ENCODE measurements around the gene RAET1L.
"Not testable (repeated sequence)": the region's sequence is repeated elsewhere in the genome, so short reads cannot be mapped to it uniquely, and the experiment has no call there.

The RAET1L gene, protein sequence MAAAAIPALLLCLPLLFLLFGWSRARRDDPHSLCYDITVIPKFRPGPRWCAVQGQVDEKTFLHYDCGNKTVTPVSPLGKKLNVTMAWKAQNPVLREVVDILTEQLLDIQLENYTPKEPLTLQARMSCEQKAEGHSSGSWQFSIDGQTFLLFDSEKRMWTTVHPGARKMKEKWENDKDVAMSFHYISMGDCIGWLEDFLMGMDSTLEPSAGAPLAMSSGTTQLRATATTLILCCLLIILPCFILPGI

GRCh38 chr6:150025201-150025917, at the start of gene RAET1L:
RAET1L (minus strand) TSS chr6:150025532; CDS start chr6:150025471, 61 bp downstream.
- peak within 1 kb of the TSS; percentile 9 to 53 (median 42) for H3K4me3 ChIP-seq (ENCODE audit: low read depth in 1 of 5, low read length in 5 of 5)
- H3K9ac ChIP-seq (ENCODE audit: low read length in 5 of 5) = peak within 1 kb of the TSS in 2 of 5 donors; percentile 10 to 11
- no peaks in the 10 kb centered on the region for H3K9me3 ChIP-seq (ENCODE audit: control insufficient read depth in 5 of 5, low read length in 5 of 5)
- H3K27ac ChIP-seq (ENCODE audit: low read depth, low read length) = no peak within 1 kb of the TSS
- H3K4me1 ChIP-seq (ENCODE audit: control insufficient read depth in 5 of 5, insufficient read depth in 5 of 5, low read length in 5 of 5) = peaks cover 0 to 16% (median 12%) of the 10 kb centered on the region in 5 donors
- H3K27me3 ChIP-seq (ENCODE audit: control insufficient read depth in 5 of 5, insufficient read depth in 4 of 5, low read length in 5 of 5) = peaks cover 11 to 41% (median 35%) of the 10 kb centered on the region in 5 donors
- H3K36me3 ChIP-seq (ENCODE audit: control insufficient read depth in 5 of 5, insufficient read depth in 5 of 5, low read length in 5 of 5) = no peaks in the 10 kb centered on the region

GRCh38 chr6:150075034-150075421, 49.7 kb upstream of the RAET1L start:
- H3K27me3 ChIP-seq (ENCODE audit: control insufficient read depth in 5 of 5, insufficient read depth in 4 of 5, low read length in 5 of 5) = peaks cover 0 to 7% (median 5%) of the 10 kb centered on the region in 5 donors
- H3K4me3 ChIP-seq (ENCODE audit: low read depth in 1 of 5, low read length in 5 of 5) = no peak overlapping the region
- no peak overlapping the region for H3K9ac ChIP-seq (ENCODE audit: low read length in 5 of 5)

GRCh38 chr6:150074396-150075033, 49.2 kb upstream of the RAET1L start:
- H3K9me3 ChIP-seq (ENCODE audit: control insufficient read depth in 5 of 5, low read length in 5 of 5); H3K9ac ChIP-seq (ENCODE audit: low read length in 5 of 5); H3K27ac ChIP-seq (ENCODE audit: low read depth, low read length); H3K36me3 ChIP-seq (ENCODE audit: control insufficient read depth in 5 of 5, insufficient read depth in 5 of 5, low read length in 5 of 5); H3K4me1 ChIP-seq (ENCODE audit: control insufficient read depth in 5 of 5, insufficient read depth in 5 of 5, low read length in 5 of 5); H3K4me3 ChIP-seq (ENCODE audit: low read depth in 1 of 5, low read length in 5 of 5); H3K27me3 ChIP-seq (ENCODE audit: control insufficient read depth in 5 of 5, insufficient read depth in 4 of 5, low read length in 5 of 5): not testable (repeated sequence)

More at GRCh38 chr6:150075034-150075421, 49.7 kb upstream of the RAET1L start:
- Histone ChIP-seq H3K9me3 (ENCODE audit: control insufficient read depth in 5 of 5, low read length in 5 of 5) (no peaks in the 10 kb centered on the region), H3K4me1 (ENCODE audit: control insufficient read depth in 5 of 5, insufficient read depth in 5 of 5, low read length in 5 of 5) (peaks cover 0 to 6% (median 5%) of the 10 kb centered on the region in 5 donors), H3K36me3 (ENCODE audit: control insufficient read depth in 5 of 5, insufficient read depth in 5 of 5, low read length in 5 of 5) (no peaks in the 10 kb centered on the region), H3K27ac (ENCODE audit: low read depth, low read length) (no peak overlapping the region)

GRCh38 chr6:150072201-150072600, 46.9 kb upstream of the RAET1L start:
- no peak overlapping the region for H3K4me3 ChIP-seq (ENCODE audit: low read depth in 1 of 5, low read length in 5 of 5)
- no peak overlapping the region for H3K9ac ChIP-seq (ENCODE audit: low read length in 5 of 5)
- no peaks in the 10 kb centered on the region for H3K9me3 ChIP-seq (ENCODE audit: control insufficient read depth in 5 of 5, low read length in 5 of 5)
- no peaks in the 10 kb centered on the region for H3K36me3 ChIP-seq (ENCODE audit: control insufficient read depth in 5 of 5, insufficient read depth in 5 of 5, low read length in 5 of 5)
- H3K27ac ChIP-seq (ENCODE audit: low read depth, low read length) = no peak overlapping the region
- peaks cover 0 to 6% (median 0%) of the 10 kb centered on the region in 5 donors for H3K27me3 ChIP-seq (ENCODE audit: control insufficient read depth in 5 of 5, insufficient read depth in 4 of 5, low read length in 5 of 5)
- peaks cover 1 to 22% (median 18%) of the 10 kb centered on the region in 5 donors for H3K4me1 ChIP-seq (ENCODE audit: control insufficient read depth in 5 of 5, insufficient read depth in 5 of 5, low read length in 5 of 5)

- Histone ChIP-seq H3K27me3 (ENCODE audit: control insufficient read depth in 5 of 5, insufficient read depth in 4 of 5, low read length in 5 of 5) (peaks cover 0 to 6% (median 0%) of the 10 kb centered on the region in 5 donors), H3K4me1 (ENCODE audit: control insufficient read depth in 5 of 5, insufficient read depth in 5 of 5, low read length in 5 of 5) (peaks cover 1 to 22% (median 18%) of the 10 kb centered on the region in 5 donors), H3K27ac (ENCODE audit: low read depth, low read length) (no peak overlapping the region), H3K9ac (ENCODE audit: low read length in 5 of 5) (no peak overlapping the region), H3K9me3 (ENCODE audit: control insufficient read depth in 5 of 5, low read length in 5 of 5) (no peaks in the 10 kb centered on the region), H3K4me3 (ENCODE audit: low read depth in 1 of 5, low read length in 5 of 5) (no peak overlapping the region), H3K36me3 (ENCODE audit: control insufficient read depth in 5 of 5, insufficient read depth in 5 of 5, low read length in 5 of 5) (no peaks in the 10 kb centered on the region)
Measured at GRCh38 chr6:150070236-150070818, 45.0 kb upstream of the RAET1L start.

DNA sequence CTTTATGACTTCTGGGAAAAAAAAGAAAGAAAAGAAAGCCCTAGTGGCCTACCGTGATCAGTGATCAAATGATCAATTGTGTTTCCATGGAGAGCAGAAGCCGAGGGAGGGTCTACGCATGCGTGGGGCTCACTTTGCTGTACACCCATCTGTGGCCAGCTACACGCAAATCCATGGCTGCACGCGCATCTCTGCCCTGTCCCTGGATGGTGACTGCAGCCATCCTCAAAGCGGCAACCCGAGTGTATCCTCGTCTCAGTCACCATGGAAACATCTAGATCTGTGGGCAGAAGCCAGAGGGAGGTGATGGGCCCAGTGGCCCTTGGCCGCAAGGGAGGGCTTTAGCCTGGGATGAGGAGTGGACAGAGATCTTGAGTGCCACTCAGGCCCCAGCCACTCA, 44.4 kb upstream of the RAET1L start:
- H3K9ac ChIP-seq (ENCODE audit: low read length in 5 of 5) = no peak overlapping the region
- no peaks in the 10 kb centered on the region for H3K9me3 ChIP-seq (ENCODE audit: control insufficient read depth in 5 of 5, low read length in 5 of 5)
- peak overlapping the region in 2 of 5 donors; percentile 40 to 77 for H3K4me3 ChIP-seq (ENCODE audit: low read depth in 1 of 5, low read length in 5 of 5)
- H3K27me3 ChIP-seq (ENCODE audit: control insufficient read depth in 5 of 5, insufficient read depth in 4 of 5, low read length in 5 of 5) = peaks cover 0 to 6% (median 0%) of the 10 kb centered on the region in 5 donors
- H3K4me1 ChIP-seq (ENCODE audit: control insufficient read depth in 5 of 5, insufficient read depth in 5 of 5, low read length in 5 of 5) = peaks cover 1 to 22% (median 18%) of the 10 kb centered on the region in 5 donors
- H3K36me3 ChIP-seq (ENCODE audit: control insufficient read depth in 5 of 5, insufficient read depth in 5 of 5, low read length in 5 of 5) = no peaks in the 10 kb centered on the region
- H3K27ac ChIP-seq (ENCODE audit: low read depth, low read length) = no peak overlapping the region

DNA sequence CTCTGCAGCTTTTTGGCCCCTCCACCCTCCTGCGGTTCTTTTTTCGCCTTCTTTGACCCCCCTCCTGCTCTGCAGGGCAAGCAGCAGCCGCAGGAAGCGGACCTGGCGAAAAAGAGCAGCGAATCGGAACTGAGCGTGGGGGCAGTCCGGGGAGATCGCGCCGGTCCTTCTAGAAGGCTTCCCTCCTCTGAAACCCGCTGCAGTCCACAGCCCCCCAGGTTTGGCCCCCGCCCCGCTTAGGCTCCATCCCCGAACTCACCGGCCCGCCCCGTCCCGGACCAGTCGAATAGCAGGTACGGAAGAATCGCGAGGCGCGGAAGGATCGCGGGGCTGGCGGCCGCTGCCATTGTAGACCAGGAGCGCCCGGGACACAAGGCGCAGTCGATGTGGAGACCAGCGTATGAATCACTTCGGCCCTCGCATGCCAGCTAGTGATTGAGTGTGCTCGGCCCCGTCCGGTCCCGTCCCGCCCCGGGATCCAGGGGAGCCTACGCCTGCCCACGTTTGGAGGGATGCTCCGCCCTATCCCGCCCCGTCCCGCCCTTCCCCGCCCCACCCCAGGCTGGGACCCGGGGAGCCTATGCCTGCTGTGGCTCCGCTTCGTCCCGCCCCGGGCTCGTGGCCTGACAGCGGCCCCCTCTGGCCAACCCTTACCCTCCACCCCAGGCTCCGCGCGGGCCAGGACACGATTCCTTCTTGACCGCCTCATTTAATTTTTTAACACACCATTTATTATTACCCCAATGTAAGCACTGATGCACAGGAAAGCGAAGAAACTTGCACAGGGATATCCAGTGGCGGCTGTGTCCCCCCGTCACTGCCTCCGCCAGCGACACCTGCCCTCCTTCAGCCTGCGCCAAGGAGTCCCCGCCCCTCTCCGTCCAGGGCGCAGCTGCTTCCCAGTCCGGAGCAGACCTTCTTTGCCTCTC, 43.7 kb upstream of the RAET1L start, which contains the start of gene ULBP3:
TSS of gene ULBP3 (minus strand) at position 402 of the 929 bp plus-strand sequence. CDS start at position 347, 55 bp downstream.
- Histone ChIP-seq H3K36me3 (ENCODE audit: control insufficient read depth in 5 of 5, insufficient read depth in 5 of 5, low read length in 5 of 5) (no peaks in the 10 kb centered on the region), H3K27me3 (ENCODE audit: control insufficient read depth in 5 of 5, insufficient read depth in 4 of 5, low read length in 5 of 5) (peaks cover 0 to 6% (median 0%) of the 10 kb centered on the region in 5 donors), H3K4me3 (ENCODE audit: low read depth in 1 of 5, low read length in 5 of 5) (peak within 1 kb of the TSS; percentile 53 to 77 (median 72)), H3K27ac (ENCODE audit: low read depth, low read length) (no peak within 1 kb of the TSS), H3K9me3 (ENCODE audit: control insufficient read depth in 5 of 5, low read length in 5 of 5) (no peaks in the 10 kb centered on the region), H3K9ac (ENCODE audit: low read length in 5 of 5) (peak within 1 kb of the TSS in 3 of 5 donors; percentile 29 to 69 (median 61)), H3K4me1 (ENCODE audit: control insufficient read depth in 5 of 5, insufficient read depth in 5 of 5, low read length in 5 of 5) (peaks cover 1 to 22% (median 18%) of the 10 kb centered on the region in 5 donors)

DNA sequence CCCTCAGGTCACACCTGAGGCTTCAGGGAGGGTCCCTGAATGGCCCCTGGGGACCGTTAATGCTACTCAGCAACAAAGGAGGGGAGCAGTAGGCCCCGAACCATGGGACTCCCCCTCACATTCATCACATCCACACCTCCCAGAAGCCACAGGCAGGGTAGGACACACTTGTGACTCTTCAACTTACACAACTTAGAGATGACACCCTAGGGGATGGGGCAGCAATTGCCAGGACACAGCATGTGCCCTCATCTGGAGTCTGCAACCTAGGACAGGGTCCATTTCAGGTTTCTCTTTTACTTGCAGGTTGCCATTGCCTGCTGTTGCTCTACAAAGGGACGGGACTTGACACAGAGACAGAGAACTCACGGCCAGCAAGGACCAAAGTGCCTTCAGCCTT, 42.8 kb upstream of the RAET1L start:
- H3K27ac ChIP-seq (ENCODE audit: low read depth, low read length) = no peak overlapping the region
- no peaks in the 10 kb centered on the region for H3K9me3 ChIP-seq (ENCODE audit: control insufficient read depth in 5 of 5, low read length in 5 of 5)
- peak overlapping the region; percentile 53 to 77 (median 72) for H3K4me3 ChIP-seq (ENCODE audit: low read depth in 1 of 5, low read length in 5 of 5)
- peaks cover 1 to 22% (median 18%) of the 10 kb centered on the region in 5 donors for H3K4me1 ChIP-seq (ENCODE audit: control insufficient read depth in 5 of 5, insufficient read depth in 5 of 5, low read length in 5 of 5)
- H3K27me3 ChIP-seq (ENCODE audit: control insufficient read depth in 5 of 5, insufficient read depth in 4 of 5, low read length in 5 of 5) = peaks cover 0 to 6% (median 0%) of the 10 kb centered on the region in 5 donors
- H3K36me3 ChIP-seq (ENCODE audit: control insufficient read depth in 5 of 5, insufficient read depth in 5 of 5, low read length in 5 of 5) = no peaks in the 10 kb centered on the region
- H3K9ac ChIP-seq (ENCODE audit: low read length in 5 of 5) = peak overlapping the region in 2 of 5 donors; percentile 61 to 69

DNA sequence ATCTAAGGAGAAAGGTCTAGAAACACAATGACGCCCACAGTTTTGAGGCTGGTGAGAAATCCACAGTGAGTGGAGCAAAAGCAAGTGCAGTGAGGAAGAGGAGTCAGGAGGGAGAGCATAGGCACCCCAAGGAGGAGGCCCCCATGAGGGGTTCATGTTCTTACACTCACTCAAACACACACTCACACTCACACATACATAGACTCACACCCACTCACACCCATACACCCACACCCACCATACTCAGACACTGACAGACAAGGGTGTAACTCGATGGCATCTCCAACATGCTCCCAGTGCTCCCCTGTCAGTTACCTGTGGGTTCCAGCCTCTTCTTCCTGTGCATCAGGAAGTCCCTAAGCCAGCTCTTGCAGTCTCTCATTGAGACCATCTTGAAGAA, 39.8 kb upstream of the RAET1L start:
- Histone ChIP-seq H3K36me3 (ENCODE audit: control insufficient read depth in 5 of 5, insufficient read depth in 5 of 5, low read length in 5 of 5) (no peaks in the 10 kb centered on the region), H3K9ac (ENCODE audit: low read length in 5 of 5) (no peak overlapping the region), H3K4me1 (ENCODE audit: control insufficient read depth in 5 of 5, insufficient read depth in 5 of 5, low read length in 5 of 5) (peaks cover 3 to 18% (median 15%) of the 10 kb centered on the region in 5 donors), H3K27me3 (ENCODE audit: control insufficient read depth in 5 of 5, insufficient read depth in 4 of 5, low read length in 5 of 5) (peaks cover 0 to 3% (median 0%) of the 10 kb centered on the region in 5 donors), H3K27ac (ENCODE audit: low read depth, low read length) (no peak overlapping the region), H3K4me3 (ENCODE audit: low read depth in 1 of 5, low read length in 5 of 5) (no peak overlapping the region), H3K9me3 (ENCODE audit: control insufficient read depth in 5 of 5, low read length in 5 of 5) (no peaks in the 10 kb centered on the region)
